Measurements from ENCODE around the gene ABCB1. TPM values are rescaled to one million over a fixed set of nuclear protein-coding genes. Genes with fewer than 3 reads are reported as not detected.
A peak's percentile ranks its signal among the peaks of the same experiment; 100 is the strongest.

Gene ABCB1
- total and polyA plus RNA-seq, 12 donors = 1.3 to 7.1 (median 2.7) TPM

GRCh38 chr7:87567052-87567451 is 33.6 kb downstream of the ABCB1 start:
- 46 to 47% methylated on average over 1 of the region's 1 CpG for WGBS, 2 donors
- no peak for TF ChIP-seq CTCF (IDR thresholded peaks at IDR 0.05)
- no peak for DNase-seq
- no peak for ATAC-seq
- Histone ChIP-seq H3K27me3 (no peaks in the 10 kb centered on the region), H3K27ac (no peak overlapping the region), H3K36me3 (no peaks in the 10 kb centered on the region), H3K9me3 (no peaks in the 10 kb centered on the region), H3K4me3 (no peak overlapping the region), H3K4me1 (no peaks in the 10 kb centered on the region)
- intact Hi-C loops (cut with DNase I) = no loop called here

- H3K36me3 ChIP-seq = no peaks in the 10 kb centered on the region
- no peak overlapping the region for H3K27ac ChIP-seq
- H3K4me1 ChIP-seq = no peaks in the 10 kb centered on the region
- ATAC-seq (no peak), DNase-seq (no peak)
- no peak overlapping the region for H3K4me3 ChIP-seq
- 78 to 79% methylated on average over 6 of the region's 6 CpGs for WGBS, 2 donors
- H3K27me3 ChIP-seq = peaks cover 0 to 2% (median 0%) of the 10 kb centered on the region in 7 donors
- no peak for TF ChIP-seq CTCF (IDR thresholded peaks at IDR 0.05)
- intact Hi-C loops (cut with DNase I) = no loop called here
- no peaks in the 10 kb centered on the region for H3K9me3 ChIP-seq
Observed at GRCh38 chr7:87566311-87566900, 34.3 kb downstream of the ABCB1 start.

- TF ChIP-seq CTCF (IDR thresholded peaks at IDR 0.05) = no peak
- Histone ChIP-seq H3K4me3 (no peak overlapping the region), H3K27ac (no peak overlapping the region), H3K9me3 (no peaks in the 10 kb centered on the region), H3K36me3 (no peaks in the 10 kb centered on the region), H3K4me1 (no peaks in the 10 kb centered on the region), H3K27me3 (peaks cover 0 to 2% (median 0%) of the 10 kb centered on the region in 7 donors)
- WGBS, 2 donors = 59 to 62% methylated on average over 3 of the region's 3 CpGs
- no peak for ATAC-seq
- no peak for DNase-seq
- intact Hi-C loops (cut with DNase I) = no loop called here
Observed at GRCh38 chr7:87565877-87566276, 34.8 kb downstream of the ABCB1 start.

GRCh38 chr7:87564296-87564963 is 36.3 kb downstream of the ABCB1 start:
- Histone ChIP-seq H3K4me1 (no peaks in the 10 kb centered on the region), H3K9me3 (no peaks in the 10 kb centered on the region), H3K4me3 (no peak overlapping the region), H3K36me3 (no peaks in the 10 kb centered on the region), H3K27me3 (peaks cover 0 to 2% (median 0%) of the 10 kb centered on the region in 7 donors), H3K27ac (no peak overlapping the region)
- DNase-seq = no peak
- intact Hi-C loops (cut with DNase I) = no loop called here
- WGBS, 2 donors = 19 to 32% methylated on average over 3 of the region's 3 CpGs
- ATAC-seq = no peak
- TF ChIP-seq CTCF (IDR thresholded peaks at IDR 0.05) = peak in 4 of 9 donors; percentile 13 to 39 (median 28)
